Testis (tissue), 3 donors: ENCODE data around the gene HOPX. TPM values are rescaled to one million over a fixed set of nuclear protein-coding genes. Genes with fewer than 3 reads are reported as not detected.

Experiments used
- DNase-seq: peaks from one replicate; pipeline ENCODE4 v3.0.0-alpha.2; 2019
- H3K27ac ChIP-seq, 2 donors: fragments of 200-600 bp; sonication (generic); one replicate each; pipeline ENCODE4 v1.5.1; 2019
- H3K27me3 ChIP-seq: fragments of 200-600 bp; sonication (generic); one replicate; pipeline ENCODE4 v1.5.1; 2019
- H3K36me3 ChIP-seq: fragments of 200-600 bp; sonication (generic); one replicate; pipeline ENCODE4 v1.5.1; 2017; ENCODE audit warnings: low read depth; ENCODE audit errors: missing control alignments
- H3K4me1 ChIP-seq: fragments of 200-600 bp; sonication (generic); one replicate; pipeline ENCODE4 v1.5.1; 2019
- H3K4me3 ChIP-seq, 2 donors: fragments of 200-600 bp; sonication (generic); one replicate each; pipeline ENCODE4 v1.5.1; 2017 to 2019
- H3K9me3 ChIP-seq: fragments of 200-600 bp; sonication (generic); one replicate; pipeline ENCODE4 v1.5.1; 2017
- CTCF ChIP-seq, 3 experiments: fragments of 450-650 bp in 2 of 3; fragments of 200-600 bp in 1 of 3; sonication (generic) in 1 of 3; IDR thresholded peaks; one replicate each; pipeline ENCODE4 v1.5.1; 2016 to 2019; ENCODE audit warnings: antibody characterized with exemption in 3 of 3, mild to moderate bottlenecking in 2 of 3, moderate library complexity in 1 of 3
- POLR2A ChIP-seq: fragments of 450-650 bp; IDR thresholded peaks from one replicate; pipeline ENCODE4 v1.6.1; 2017; ENCODE audit warnings: antibody characterized with exemption, mild to moderate bottlenecking, moderate library complexity
- WGBS, 2 donors: methylation state at CpG; one replicate each; pipeline ENCODE4 v1.1.5; 2018; 5-methylcytosine and 5-hydroxymethylcytosine counted together
- intact Hi-C: fragments of 100-400 bp; cut with DNase I; formaldehyde crosslinking; loops from one replicate; pipeline ENCODE4 v1.15.1; 2023; ENCODE audit warnings: low total_unique reads
- polyA plus RNA-seq: library from polyadenylated mRNA; stranded (reverse); fragments of 350-450 nt; fragmentation: Illumina TruSeq; extraction: RNeasy Lipid Tissue Mini Kit (QIAGEN cat#74804); gene quantifications from one replicate; pipeline ENCODE4 v1.2.3, GENCODE V29; 2014; ENCODE audit warnings: low read depth, low replicate concordance; ENCODE audit not compliant: insufficient read depth
- total RNA-seq, 2 donors: library from RNA; depleted of rRNA; stranded (reverse); fragments of >200 nt; gene quantifications; one replicate each; pipeline ENCODE4 v1.2.3, GENCODE V29; 2016

HOPX gene
- total and polyA plus RNA-seq, 3 donors from 2014 or later, result 102 to 158 (median 141) TPM

GRCh38 chr4:56683455-56683854, 2.4 kb upstream of the HOPX start:
- Histone ChIP-seq H3K27me3 (no peaks in the 10 kb centered on the region), H3K4me1 (peaks cover 3% of the 10 kb centered on the region), H3K36me3 (no peaks in the 10 kb centered on the region), H3K27ac (no peak overlapping the region), H3K4me3 (no peak overlapping the region), H3K9me3 (no peaks in the 10 kb centered on the region)
- 86 to 94% methylated on average over 2 of the region's 2 CpGs for WGBS, 2 donors
- no peak for DNase-seq
- intact Hi-C loops, result no loop called here
- TF ChIP-seq CTCF (IDR thresholded peaks at IDR 0.05), result no peak
- no peak for TF ChIP-seq POLR2A

GRCh38 chr4:56681853-56682525, 893 bp upstream of the HOPX start:
- Histone ChIP-seq H3K36me3 (no peaks in the 10 kb centered on the region), H3K9me3 (no peaks in the 10 kb centered on the region), H3K4me1 (peaks cover 3% of the 10 kb centered on the region), H3K27me3 (no peaks in the 10 kb centered on the region), H3K4me3 (no peak overlapping the region), H3K27ac (peak overlapping the region; percentile 10 to 67)
- TF ChIP-seq POLR2A (no peak), CTCF (IDR thresholded peaks at IDR 0.05) (no peak)
- WGBS, 2 donors, result 21 to 24% methylated on average over 12 of the region's 12 CpGs
- no peak for DNase-seq
- intact Hi-C loops, result no loop called here

GRCh38 chr4:56680266-56680665, 830 bp downstream of the HOPX start:
- no peak for DNase-seq
- no peaks in the 10 kb centered on the region for H3K27me3 ChIP-seq
- peak overlapping the region; percentile 40 to 67 for H3K27ac ChIP-seq
- peaks cover 3% of the 10 kb centered on the region for H3K4me1 ChIP-seq
- H3K4me3 ChIP-seq, result no peak overlapping the region
- no peaks in the 10 kb centered on the region for H3K9me3 ChIP-seq
- no peaks in the 10 kb centered on the region for H3K36me3 ChIP-seq
- WGBS, 2 donors, result 55 to 65% methylated on average over 1 of the region's 1 CpG
- TF ChIP-seq CTCF (IDR thresholded peaks at IDR 0.05) (no peak), POLR2A (no peak)
- intact Hi-C loops, result no loop called here

GRCh38 chr4:56677711-56678110, 3.4 kb downstream of the HOPX start:
- intact Hi-C loops, result no loop called here
- Histone ChIP-seq H3K27ac (peak overlapping the region in 1 of 2 donors; percentile 18), H3K4me3 (no peak overlapping the region), H3K36me3 (no peaks in the 10 kb centered on the region), H3K9me3 (no peaks in the 10 kb centered on the region), H3K4me1 (peaks cover 3% of the 10 kb centered on the region), H3K27me3 (no peaks in the 10 kb centered on the region)
- no peak for DNase-seq
- WGBS, 2 donors, result 51 to 52% methylated on average over 4 of the region's 4 CpGs
- TF ChIP-seq CTCF (IDR thresholded peaks at IDR 0.05) (no peak), POLR2A (no peak)

- TF ChIP-seq POLR2A (no peak), CTCF (IDR thresholded peaks at IDR 0.05) (no peak)
- Histone ChIP-seq H3K27ac (no peak overlapping the region), H3K4me3 (no peak overlapping the region), H3K27me3 (no peaks in the 10 kb centered on the region), H3K9me3 (no peaks in the 10 kb centered on the region), H3K4me1 (no peaks in the 10 kb centered on the region), H3K36me3 (no peaks in the 10 kb centered on the region)
- no peak for DNase-seq
- WGBS, 2 donors, result 55 to 67% methylated on average over 3 of the region's 3 CpGs
- intact Hi-C loops, result no loop called here
These were observed 6.1 kb downstream of the HOPX start for GRCh38 chr4:56674984-56675383.
